HL-60/S4 treated with phorbol 12-myristate 13-acetate at 8.2 ng/mL for 4 days and 3 days (cell line): ENCODE measurements around the gene LRG1.

Experiments
- in situ Hi-C: fragments of 300-500 bp; cut with MboI; formaldehyde crosslinking; loops from 2 replicates; pipeline ENCODE4 v1.15.0; 2022; ENCODE audit warnings: low sequenced_read_pairs

LRG1 gene

DNA sequence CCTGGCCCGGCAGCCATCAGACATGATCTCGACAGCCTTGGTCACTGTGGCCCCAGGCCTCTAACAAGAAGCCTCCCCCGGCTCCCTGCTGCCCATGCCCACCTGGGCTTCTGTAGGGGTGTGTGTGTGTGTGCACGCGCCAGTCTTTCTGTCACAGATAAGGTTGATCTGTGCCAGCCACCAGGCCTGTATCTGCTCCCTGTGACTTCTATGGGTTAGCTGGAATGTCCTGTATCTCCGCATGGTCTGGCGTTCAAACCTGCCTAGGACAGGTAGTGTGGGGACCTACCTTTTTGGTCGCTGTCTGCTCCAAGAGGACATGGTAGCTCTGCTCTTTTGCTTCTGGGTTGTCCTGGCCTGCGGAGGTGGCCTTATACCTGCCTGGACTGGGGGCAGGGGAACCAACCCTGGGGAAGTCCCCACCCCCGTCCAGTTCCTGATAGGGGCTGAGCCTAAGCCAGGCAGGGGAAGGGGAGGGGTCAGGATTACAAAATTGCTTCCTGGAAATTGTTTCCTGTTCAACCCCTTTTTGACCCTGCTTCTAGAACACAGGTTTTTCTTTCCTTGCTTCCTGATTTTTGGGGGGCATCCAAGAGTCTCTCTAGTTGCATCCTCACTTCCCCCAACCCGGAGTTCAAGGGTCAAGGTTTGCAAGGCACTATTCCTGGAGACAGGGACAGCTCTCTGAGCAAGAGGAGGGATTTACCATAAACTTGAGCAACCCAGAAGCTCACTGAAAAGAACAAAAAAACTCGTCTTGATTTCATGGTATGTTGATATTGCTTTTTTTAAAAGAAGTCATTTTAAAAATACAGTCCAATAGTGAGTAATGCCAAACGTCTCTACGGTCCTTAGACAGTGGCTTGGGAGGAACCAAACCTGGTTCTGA lies at the start of gene LRG1:
Gene LRG1, minus strand, starts transcription at position 344 of the 889 bp plus-strand sequence. Its CDS starts 23 bp downstream, at position 321.
- in situ Hi-C loops, result no loop called here

DNA sequence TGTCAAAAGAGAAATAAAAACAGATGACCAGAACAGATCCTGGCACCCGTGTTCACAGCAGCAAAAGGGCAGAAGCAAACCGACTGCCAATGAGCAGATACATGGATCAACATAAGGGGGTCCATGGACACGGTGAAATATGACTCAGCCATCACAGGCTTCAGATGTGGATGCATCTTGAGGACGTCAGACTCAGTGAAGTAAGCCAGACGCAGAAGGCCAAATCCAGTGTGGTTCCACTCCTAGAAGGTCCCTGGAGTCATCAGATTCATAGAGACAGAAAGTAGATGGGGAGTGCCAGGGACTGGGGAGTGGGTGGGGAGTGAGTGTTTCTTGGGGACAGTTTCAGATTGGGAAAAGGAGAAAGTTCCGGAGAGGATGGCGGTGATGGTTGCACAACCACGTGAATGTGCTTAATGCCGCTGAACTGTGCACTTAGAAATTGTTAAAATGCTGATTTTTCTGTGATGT lies 48.5 kb upstream of the LRG1 start:
- in situ Hi-C loops, result no loop called here

DNA sequence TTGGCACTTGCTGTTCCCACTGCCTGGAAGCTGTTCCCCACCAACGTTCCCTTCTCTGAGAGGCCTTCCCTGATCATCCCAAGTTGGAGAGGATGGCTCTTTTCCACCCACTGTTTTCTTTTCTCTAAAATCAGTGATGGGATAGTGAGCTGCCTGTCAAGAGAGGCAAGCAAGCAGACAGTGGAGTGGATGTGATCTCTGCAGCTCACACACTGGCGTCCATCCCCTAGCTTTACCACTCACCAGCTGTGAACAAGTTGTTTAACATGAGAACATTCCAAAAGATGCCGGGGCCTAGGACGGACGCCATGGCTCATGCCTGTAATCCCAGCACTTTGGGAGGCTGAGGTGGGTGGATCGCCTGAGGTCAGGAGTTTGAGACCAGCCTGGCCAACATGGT lies 47.7 kb upstream of the LRG1 start:
- in situ Hi-C loops, result no loop called here

DNA sequence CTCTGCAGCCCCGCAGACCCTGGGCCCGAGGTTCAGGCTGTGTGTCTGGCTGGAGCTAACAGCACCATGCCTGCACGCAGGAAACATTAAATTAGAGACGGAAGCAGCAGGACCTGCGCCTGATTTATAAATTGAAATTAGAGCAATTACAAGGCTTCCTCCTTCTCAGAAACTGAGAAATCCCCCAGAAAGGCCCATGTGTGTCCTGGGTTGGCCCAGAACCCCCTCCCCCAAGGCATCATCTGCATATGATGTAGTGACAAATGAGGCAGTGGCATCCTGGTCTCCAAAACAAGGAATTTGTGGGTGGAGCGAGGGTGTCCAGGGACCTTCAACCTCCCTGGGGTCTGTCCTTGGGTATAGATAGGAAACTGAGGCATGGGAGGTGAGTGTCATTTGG lies 46.9 kb upstream of the LRG1 start:
- in situ Hi-C loops, result no loop called here

DNA sequence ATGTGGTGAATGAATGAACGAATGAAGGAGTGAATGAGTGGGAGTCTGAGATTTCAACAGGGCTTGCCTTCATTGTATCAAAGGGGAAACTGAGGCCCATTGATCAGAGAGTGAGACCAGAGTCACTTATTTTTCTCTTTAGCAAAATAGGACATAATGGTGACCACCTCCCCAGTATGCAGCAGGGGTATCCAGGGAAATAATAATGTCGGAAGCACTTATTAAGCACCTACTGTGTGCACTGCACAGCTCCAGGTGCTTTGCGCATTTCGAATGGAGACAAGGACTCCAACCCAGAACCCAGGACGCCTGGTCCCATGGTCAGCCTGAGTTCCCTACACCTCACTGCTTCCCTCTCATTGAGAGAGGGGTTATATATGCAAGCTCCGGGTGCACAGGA lies 46.4 kb upstream of the LRG1 start:
- in situ Hi-C loops, result no loop called here

DNA sequence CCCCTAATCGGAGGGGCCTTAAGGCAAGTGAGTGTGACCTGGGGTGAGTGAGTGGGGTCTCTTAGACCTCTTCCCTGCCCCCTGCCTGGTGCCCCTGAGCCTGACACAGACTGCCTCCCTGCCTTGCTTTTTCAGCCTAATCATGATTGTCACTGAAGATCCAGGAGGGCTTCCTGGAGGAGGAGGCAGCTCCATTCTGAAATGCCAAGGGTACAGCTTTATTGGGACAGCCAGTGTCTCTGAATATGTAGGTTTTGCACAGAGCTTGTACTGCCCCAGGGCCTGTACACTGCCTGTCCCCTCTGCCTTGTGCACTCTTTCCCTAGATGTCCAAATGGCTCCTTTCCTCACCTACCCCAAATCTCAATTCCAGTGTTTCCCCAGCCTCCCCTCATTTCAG lies 45.7 kb upstream of the LRG1 start:
- in situ Hi-C loops, result no loop called here

GRCh38 chr19:4584670-4585460 lies 45.0 kb upstream of the LRG1 start:
- in situ Hi-C loops, result no loop called here

DNA sequence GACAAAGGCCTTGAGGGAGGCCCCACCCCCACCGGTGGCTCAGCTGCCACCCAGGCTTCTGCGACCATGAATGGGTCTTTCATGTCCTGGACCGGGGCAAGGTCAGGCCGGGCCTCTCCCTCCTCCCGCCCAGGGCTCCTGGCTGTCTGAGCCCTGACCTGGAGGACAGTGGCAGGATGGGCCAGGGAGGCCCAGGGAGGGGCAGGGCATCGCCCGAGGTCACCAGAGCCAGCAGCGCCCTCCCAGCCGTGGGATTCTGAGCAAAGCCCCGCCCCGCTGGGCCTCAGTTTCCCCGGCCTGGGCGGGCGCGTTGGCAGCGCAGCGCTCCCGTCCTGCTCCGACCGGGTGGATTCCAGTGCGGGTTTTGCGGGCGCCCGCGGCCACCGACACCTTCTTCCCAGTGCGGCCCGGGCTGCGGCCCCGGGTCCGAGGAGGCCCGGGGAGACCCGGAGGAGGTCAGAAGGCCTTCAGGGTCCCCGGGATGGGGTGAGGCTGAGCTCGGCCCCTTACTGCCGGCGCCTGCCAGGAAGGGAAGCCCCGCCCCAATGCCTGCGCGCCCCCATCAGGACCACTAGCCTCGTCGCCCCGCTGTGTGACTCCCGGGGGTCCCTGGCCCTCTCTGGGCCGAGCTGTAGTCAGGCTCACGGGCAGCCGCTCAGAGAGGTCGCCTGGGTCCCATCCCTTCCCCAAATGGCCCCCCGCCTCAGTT lies 44.3 kb upstream of the LRG1 start:
- in situ Hi-C loops, result no loop called here

- in situ Hi-C loops, result no loop called here
Measured at GRCh38 chr19:4582980-4583842, 43.4 kb upstream of the LRG1 start.

DNA sequence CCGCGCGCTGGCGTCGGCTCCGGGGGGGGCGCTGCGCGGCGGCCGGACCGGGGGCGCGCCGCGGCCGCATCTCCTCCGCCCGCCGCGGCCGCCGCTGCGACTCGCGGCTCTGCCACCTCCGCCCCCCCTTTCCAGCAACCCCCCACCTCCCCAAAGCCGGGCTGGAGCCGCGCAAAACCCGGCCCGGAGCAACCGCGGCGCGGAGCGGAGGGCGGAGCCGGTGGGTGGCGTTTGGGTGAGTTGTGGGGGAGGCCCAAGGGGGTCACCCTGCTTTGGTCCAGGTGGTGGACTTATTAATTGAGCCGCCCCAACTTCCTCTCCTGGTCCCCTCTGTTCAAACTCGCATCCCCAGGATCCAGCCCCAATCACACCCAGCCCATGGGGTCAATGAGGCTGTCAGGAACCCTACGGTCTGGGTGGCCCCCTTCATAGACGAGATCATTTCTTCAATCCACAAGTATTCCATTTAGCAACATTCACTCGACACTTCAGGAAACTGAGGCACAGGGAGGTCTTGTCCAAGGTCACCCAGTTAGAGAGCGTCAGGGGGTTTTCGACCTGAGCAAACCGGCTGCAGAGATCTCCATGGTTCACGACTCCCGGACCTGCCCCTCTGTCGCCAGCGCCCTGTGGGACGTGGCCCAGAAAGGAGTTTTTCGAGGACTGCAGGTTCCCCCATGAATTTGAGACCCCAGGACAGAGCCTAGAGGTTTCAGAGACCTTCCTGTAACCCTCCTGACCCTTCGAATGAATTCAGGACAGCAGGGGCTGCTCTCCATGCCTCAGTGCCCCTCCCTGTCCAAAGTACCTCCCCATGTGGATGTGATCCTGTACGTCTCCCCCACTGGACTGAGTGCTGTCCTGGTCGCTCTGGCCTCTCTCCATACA lies 42.1 kb upstream of the LRG1 start:
- in situ Hi-C loops, result no loop called here

DNA sequence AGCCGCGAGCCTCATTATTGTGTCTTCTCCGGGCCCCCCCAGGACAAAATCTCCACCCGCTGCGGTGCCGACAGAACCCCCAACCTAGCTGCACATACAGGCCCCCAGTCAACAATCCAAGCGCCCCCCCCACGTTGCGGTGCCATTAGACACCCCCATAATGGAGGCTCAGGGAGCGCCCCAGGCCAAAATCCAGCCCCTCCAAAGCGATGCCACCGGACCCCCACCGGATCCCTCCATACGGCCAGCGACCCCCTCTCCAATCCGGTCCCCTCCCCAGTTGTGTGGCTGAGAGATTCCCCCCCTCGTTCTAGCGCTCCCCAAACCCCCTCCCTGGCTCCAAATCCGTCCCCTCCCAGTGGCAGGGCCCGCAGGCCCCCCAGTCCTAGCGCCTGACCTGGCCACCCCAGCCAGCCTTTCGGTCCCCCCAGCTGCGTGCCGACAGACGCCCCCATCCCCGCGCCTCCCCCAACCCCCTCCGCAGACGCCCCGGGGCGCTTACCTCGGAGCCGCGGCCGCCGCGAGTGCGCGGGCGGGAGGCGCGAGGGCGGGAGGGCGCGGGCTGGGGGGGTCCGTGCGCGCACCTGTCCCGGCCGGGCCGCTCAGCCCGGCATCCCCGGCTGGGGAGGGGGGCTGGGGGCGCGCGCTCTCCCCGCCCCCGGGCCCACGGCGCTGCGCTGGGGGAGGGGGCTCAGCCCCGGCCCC lies 41.3 kb upstream of the LRG1 start:
- in situ Hi-C loops, result no loop called here

- in situ Hi-C loops, result no loop called here
Measured at GRCh38 chr19:4580021-4580901, 40.4 kb upstream of the LRG1 start.

GRCh38 chr19:4579389-4579788 lies 39.6 kb upstream of the LRG1 start:
- in situ Hi-C loops, result loop anchor here (5.0 kb wide), 1 partner anchor 53 kb away; no protein-coding TSS in a partner anchor

DNA sequence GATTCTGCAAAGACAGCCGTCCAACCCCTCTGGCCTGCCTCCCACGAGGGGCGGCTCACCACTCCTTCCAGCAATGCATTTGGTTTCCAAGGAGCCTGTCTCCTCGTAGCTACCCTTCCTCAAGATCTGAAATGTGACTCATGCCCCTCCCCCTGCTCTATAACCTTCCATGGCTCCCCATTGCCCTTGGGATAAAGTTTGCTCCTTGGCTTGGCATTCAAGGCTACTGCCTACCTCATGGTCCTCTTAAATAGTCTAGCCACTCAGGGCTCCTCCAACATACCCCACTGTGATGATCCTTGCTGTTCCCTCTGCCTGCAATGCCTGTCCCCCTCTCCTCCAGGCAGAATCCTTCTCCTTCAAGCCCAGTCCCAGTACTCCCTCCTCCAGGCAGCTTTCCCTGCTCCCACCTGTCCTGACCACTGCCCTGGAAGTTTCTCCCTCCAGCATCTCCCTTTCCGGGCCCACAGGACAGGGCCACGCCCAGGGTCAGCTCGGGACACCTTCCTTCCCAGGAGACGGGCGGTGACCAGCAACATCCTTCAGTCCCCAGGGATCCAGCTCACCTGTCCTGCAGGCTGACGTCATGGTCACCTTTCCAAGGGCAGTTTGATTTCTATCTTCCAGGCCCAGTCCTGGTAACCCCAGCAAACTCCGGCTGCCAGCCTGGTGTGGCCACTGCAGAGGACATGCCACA lies 38.9 kb upstream of the LRG1 start:
- in situ Hi-C loops, result loop anchor here (5.0 kb wide), 1 partner anchor 54 kb away; no protein-coding TSS in a partner anchor

DNA sequence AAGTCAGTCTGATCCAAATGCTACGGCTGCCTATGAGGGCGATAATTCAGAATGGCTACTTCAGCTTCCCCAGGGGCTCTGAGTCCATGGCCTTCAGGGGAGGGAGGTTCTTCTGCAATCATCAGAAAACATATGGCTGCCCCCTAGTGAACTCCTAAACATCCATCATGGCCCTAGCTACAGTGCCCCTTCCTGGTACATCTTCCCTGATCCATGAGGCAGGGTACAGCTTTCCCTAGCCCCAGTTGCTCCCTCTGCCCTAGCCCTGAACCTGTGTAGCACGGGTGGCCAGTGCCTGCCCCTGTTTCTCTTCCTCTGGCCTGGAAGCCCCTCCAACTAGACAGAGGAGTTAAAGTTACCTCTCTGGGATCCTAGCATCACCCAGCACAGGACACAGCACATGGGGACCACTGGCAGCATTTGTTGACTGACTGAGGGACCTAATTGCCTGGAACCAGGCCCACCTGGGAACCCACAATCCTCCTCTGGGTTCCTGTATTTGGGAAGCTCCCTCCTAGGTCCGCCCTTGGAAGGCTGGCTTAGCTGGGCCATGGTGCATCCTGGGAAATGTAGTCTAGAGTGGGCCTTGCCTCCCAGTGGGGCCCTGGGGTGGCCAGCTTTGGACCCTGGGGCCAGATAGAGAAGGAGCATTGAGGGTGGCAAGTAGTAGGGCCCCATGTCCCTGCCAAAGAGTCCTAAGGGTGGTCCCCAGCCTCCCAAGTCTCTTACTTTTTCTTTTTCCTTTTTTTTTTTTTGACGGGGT lies 37.4 kb upstream of the LRG1 start:
- in situ Hi-C loops, result loop anchor here (5.0 kb wide), 1 partner anchor 55 kb away; no protein-coding TSS in a partner anchor
